GM12874 (cell line): Measurements from ENCODE around the gene DHDH.

Experiments used
- CTCF ChIP-seq: IDR thresholded peaks from 2 replicates; pipeline ENCODE4 v1.5.1; 2011; ENCODE audit warnings: low read depth, mild to moderate bottlenecking, control low read depth, low read length, moderate library complexity; ENCODE audit not compliant: insufficient read depth

The DHDH gene

GRCh38 chr19:48961051-48961649, 27.7 kb downstream of the DHDH start:
- no peak for TF ChIP-seq CTCF

- no peak for TF ChIP-seq CTCF
Measured at GRCh38 chr19:48961673-48962028, 28.2 kb downstream of the DHDH start.

GRCh38 chr19:48962029-48962848, 28.7 kb downstream of the DHDH start:
- no peak for TF ChIP-seq CTCF

- TF ChIP-seq CTCF: no peak
Measured at GRCh38 chr19:48962849-48963165, 29.3 kb downstream of the DHDH start.

- TF ChIP-seq CTCF: no peak
Measured at GRCh38 chr19:48963371-48964204, 30.1 kb downstream of the DHDH start.

- no peak for TF ChIP-seq CTCF
Measured at GRCh38 chr19:48964205-48965039, 30.9 kb downstream of the DHDH start.
